ENCODE data around the gene MPL.

Gene MPL

DNA sequence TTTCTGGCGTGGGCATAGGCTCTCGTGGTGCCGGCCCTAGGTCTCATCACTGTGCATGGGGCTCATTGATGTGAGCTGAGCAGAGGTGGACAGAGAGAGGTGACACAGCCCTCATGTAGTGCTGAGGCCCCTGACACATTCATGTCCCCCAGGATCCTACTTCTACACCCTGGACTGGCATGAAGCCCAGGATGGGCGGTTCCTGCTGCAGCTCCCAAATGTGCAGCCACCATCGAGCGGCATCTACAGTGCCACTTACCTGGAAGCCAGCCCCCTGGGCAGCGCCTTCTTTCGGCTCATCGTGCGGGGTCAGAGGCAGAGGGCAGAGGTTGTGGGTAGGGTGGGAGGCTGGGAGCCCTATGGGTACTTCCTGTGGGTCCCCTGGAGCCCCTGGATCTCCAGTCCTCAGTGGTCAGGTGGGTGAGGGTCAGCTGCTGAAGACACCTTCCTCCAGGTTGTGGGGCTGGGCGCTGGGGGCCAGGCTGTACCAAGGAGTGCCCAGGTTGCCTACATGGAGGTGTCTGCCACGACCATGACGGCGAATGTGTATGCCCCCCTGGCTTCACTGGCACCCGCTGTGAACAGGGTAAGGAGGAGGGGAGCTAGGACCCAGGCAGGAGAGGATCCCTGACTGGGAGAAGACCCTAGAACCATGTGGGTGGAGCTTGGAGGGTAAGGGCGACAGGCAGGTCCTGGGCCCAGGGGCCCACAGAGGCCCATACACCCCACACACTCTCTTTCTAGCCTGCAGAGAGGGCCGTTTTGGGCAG, 30.7 kb upstream of the MPL start:
- DNase-seq (ENCODE audit: low read depth), result no peak

DNA sequence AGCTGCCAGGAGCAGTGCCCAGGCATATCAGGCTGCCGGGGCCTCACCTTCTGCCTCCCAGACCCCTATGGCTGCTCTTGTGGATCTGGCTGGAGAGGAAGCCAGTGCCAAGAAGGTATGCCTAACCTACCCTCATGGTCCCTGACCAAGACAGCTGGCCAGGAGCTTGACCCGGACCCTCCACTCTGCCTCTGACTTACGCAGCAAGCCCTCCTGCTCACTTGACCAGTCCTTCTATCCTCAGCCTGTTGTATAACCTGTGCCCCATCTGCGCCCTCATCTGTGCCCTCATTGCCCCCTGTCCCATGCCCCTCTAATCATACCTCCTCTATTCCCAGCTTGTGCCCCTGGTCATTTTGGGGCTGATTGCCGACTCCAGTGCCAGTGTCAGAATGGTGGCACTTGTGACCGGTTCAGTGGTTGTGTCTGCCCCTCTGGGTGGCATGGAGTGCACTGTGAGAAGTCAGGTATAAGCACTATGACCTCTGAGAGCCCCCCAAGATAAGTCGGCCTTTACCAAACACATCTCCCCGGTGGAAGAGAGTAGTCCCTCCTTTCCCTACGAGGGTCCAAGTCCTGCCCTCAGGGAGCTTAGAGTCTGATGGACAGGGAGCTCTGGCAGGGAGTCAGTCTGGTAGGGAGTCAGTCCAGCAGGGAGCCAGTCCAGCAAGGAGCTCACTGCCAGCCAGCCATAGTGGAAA, 30.0 kb upstream of the MPL start:
- no peak for DNase-seq (ENCODE audit: low read depth)

DNA sequence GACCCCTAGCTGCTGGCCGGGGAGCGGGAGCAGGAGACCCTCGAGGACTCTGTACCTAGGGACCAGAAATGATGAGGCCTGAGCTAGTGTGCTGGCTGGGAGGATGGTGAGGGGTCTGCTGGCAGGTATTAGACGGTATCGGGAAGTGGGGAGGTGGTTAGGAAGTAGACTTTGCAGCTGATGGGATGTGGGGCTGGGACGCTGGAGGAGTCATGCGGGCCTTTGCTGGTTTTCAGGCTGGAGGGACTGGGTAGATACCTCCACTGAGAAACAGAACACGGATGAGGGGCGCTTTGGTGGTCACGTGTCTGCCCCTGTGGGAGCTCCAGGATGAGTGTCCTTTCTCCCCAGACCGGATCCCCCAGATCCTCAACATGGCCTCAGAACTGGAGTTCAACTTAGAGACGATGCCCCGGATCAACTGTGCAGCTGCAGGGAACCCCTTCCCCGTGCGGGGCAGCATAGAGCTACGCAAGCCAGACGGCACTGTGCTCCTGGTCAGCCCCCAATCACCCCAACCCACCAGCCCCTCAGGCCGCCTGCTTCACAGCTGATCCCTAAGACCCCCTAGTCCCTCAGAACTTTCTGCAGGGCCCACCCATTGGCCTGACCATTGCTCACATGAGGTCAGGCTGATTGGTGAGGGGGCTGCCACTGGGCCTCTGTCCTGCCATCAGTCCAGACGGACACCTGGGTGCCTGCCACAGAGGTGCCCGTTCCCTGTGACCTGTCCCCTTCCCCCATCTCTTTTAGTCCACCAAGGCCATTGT, 28.8 kb upstream of the MPL start:
- no peak for DNase-seq (ENCODE audit: low read depth)

DNA sequence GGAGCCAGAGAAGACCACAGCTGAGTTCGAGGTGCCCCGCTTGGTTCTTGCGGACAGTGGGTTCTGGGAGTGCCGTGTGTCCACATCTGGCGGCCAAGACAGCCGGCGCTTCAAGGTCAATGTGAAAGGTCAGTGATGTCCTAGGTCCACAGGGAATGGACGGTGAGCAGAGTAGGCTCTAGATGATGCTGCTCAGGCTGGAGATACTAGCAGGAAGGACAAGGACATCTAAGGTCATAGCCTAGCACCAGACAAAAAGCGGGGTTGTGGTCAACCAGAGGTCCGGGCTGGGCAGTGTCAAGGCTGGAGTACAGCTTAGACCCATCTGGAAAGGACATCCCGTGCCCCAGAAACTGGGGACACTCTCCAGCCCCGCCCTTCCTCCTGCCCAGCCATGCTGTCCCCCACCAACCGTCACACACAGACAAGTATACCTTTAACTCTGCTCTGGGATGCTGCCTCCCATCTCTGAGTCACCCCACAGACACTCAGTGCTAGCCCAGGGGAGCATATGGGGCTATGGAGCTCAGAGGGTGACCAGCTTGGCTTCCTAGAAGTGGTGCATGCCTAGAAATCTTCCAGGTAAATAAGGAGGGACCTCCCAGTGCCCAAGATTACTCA, 28.1 kb upstream of the MPL start:
- peak; percentile 21 for DNase-seq (ENCODE audit: low read depth)

DNA sequence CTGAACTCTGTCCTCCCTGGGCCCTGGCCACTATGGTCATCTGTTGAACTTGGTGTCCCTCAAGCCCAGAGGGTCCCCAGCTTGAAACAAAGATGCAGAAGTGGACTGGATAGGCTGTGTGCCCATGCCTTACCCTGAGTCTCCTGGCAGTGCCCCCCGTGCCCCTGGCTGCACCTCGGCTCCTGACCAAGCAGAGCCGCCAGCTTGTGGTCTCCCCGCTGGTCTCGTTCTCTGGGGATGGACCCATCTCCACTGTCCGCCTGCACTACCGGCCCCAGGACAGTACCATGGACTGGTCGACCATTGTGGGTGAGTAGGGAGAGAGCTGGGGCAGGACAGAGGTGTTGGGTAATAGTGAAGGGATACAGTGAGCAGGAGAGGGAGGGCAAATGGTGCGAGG, 26.1 kb upstream of the MPL start:
- no peak for DNase-seq (ENCODE audit: low read depth)

DNA sequence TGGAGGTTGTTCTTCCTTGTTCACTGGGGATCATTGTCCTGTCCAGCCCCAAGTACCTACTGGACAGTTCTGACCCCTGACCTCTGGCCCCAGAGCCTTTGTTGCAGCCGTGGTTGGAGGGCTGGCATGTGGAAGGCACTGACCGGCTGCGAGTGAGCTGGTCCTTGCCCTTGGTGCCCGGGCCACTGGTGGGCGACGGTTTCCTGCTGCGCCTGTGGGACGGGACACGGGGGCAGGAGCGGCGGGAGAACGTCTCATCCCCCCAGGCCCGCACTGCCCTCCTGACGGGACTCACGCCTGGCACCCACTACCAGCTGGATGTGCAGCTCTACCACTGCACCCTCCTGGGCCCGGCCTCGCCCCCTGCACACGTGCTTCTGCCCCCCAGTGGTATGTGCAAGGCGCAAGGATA, 25.4 kb upstream of the MPL start:
- no peak for DNase-seq (ENCODE audit: low read depth)

DNA sequence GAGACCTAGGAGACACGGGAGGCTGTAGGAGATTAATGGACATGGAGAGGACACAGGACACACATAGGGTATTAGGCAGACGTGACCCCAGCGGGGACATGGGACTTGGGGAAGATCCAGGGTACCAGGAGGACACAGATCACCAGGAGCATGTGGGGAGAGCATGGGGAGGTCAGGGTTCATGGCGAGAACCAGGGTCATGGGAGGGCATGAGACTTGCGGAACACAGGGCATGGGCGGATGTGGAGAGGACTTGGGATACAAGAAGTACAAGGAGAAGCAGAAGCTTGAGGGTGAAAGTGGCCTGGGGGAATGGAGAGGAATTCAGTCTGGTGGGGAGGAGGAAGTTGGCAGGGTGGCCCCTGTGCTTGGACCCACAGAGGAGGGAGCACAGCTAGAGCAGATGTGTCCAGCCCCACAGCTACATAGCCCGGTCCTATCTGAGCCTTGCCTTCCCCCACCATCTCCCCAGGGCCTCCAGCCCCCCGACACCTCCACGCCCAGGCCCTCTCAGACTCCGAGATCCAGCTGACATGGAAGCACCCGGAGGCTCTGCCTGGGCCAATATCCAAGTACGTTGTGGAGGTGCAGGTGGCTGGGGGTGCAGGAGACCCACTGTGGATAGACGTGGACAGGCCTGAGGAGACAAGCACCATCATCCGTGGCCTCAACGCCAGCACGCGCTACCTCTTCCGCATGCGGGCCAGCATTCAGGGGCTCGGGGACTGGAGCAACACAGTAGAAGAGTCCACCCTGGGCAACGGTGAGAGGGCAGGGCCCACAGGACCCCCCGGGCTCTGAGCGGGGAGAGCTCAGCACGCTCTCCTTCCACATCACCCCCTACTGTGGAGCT, 24.7 kb upstream of the MPL start:
- DNase-seq (ENCODE audit: low read depth), result no peak

DNA sequence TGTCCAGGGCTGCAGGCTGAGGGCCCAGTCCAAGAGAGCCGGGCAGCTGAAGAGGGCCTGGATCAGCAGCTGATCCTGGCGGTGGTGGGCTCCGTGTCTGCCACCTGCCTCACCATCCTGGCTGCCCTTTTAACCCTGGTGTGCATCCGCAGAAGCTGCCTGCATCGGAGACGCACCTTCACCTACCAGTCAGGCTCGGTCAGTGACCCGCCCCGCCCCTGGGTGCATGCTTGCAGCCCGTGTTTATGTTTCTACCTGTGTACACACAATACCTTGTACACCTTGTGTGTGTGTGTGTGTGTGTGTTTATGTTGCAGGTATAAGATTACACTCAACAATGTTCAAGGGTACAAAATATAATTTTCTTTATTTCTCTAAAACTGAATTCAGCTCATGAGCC, 23.8 kb upstream of the MPL start:
- no peak for DNase-seq (ENCODE audit: low read depth)

DNA sequence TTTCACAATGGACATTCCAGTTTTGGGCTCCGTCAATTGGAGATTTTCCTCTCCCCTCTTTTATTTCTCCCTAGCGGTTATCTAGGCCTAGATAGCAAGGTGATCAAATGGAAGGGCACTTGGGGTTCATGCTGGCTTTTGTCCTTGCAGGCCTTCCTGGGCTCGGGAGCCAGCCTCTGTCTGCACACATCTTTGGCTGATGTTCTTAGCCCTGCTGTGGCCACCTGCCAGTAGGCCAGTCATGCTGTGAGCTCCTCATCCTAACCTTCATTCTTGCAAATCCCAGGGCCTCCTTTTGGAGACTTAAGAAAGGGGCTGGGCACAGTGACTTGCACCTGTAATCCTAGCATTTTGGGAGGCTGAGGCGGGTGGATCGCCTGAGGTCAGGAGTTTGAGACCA, 23.4 kb upstream of the MPL start:
- DNase-seq (ENCODE audit: low read depth), result no peak

DNA sequence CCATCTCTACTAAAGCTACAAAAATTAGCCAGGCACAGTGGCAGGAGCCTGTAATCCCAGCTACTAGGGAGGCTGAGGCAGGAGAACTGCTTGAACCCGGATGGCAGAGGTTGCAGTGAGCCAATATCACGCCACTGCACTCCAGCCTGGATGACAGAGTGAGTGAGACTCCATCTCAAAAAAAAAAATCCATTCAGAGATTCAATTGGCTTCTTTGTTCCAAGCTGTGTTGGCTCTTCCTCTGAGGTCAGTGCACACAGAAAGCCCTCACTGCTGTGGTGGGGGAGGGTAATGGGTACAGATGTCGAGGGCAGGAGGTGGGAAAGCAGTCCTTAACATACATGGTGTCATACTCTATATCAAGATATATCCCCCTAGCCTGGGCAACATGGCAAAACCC, 22.1 kb upstream of the MPL start:
- no peak for DNase-seq (ENCODE audit: low read depth)

DNA sequence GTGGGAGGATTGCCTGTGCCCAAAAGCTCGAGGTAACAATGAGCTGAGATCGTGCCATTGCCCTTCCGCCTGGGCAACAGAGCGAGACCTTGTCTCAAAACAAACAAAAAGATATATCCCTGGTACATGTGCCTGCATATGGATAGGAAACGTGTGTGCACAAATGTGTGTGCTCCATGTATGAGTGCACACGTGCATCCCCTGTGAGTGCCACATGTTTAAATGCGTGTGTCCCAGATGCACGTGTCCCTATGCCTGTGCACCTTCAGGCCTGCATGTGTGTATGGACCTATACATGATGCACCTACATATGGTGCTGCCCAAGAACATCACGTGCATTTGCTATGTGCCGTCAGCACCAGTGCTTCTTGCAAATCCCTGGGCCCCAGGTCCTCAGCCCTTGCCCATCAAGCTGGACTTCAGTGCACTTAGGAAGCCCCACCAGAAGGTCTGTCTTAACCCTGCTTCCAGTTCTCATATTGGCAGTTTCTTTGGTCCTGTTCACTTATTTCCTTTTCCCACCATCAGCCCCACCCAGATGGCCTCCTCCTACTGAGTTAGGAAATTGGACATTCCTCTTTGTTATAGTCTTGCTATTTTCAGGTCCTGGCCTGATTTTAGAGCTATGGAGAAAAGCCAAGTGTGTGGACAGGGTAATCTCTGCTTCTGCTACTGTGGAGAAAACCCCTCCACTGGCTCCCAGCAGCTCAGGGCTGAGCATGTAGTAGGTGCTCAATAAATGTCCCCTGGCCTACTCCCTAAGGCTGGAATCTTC, 21.5 kb upstream of the MPL start:
- no peak for DNase-seq (ENCODE audit: low read depth)

DNA sequence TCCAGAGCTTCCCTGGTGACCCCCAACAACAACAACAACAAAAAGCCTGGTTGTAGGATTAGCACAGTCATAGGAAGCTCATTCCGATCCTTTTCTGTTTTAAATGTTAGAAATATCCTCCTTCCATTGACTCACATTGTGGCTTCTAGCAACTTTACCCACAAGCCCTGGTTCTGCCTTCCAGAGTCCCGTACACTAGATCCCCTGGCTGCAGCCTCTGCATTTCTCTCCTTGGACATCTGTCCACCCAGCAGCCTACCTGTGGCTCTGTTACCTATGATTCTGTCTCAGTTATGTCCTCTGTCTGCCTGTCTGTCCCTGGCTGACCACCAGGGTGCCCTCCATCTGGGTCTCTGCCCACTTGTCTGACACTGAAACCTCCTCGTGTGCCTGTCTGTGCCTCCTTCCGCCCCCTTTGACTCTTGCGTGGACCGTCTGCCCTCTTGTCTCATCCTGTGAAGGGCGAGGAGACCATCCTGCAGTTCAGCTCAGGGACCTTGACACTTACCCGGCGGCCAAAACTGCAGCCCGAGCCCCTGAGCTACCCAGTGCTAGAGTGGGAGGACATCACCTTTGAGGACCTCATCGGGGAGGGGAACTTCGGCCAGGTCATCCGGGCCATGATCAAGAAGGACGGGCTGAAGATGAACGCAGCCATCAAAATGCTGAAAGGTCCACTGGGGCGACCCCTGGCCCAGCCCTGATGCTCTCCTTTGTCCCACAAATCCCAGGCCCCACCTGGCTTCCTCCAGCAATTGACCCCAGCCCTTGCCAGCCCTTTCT, 20.7 kb upstream of the MPL start:
- no peak for DNase-seq (ENCODE audit: low read depth)

DNA sequence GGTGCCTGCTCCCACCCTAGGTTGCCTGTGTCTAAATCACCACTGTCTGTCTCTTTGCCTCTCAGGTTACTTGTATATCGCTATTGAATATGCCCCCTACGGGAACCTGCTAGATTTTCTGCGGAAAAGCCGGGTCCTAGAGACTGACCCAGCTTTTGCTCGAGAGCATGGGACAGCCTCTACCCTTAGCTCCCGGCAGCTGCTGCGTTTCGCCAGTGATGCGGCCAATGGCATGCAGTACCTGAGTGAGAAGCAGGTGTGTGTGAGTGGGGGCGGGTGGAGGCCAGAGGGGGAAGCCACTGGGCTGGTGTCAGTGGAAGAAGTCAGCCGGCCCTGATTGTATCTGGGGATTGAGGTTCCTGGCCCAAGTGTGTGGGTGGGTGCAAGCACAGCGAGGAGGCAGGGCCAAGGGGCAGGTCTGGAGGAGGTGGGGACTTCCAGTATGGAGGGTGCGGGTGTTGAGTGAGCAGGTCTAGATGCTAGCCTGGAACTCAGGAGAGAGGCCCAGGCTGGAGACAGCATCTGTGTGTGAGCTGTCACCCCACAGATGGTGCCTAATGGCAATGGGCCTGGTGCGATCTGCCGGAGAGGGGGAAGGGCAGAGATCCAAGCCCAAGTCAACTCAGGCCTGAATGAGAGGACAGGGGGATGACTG, 19.7 kb upstream of the MPL start:
- no peak for DNase-seq (ENCODE audit: low read depth)

DNA sequence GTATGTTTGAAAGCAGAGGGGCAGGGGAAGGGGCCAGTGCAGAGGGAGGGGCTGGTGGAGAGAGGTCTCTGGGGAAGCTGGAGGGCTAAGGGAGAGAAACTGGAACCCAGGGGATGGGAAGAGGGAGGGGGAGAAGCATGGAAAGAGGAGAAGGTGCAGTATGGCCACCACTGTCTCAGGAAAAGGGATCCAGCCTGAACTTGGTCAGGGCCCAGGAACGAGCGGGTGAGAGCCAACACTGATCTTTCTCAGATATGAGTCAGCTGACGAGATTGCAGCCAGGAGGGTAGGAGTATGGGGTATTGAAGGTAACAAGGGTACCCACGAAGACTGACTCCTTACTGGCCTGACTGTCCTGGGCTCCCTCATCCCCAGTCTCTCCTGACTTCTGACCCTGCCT, 18.8 kb upstream of the MPL start:
- DNase-seq (ENCODE audit: low read depth), result no peak

DNA sequence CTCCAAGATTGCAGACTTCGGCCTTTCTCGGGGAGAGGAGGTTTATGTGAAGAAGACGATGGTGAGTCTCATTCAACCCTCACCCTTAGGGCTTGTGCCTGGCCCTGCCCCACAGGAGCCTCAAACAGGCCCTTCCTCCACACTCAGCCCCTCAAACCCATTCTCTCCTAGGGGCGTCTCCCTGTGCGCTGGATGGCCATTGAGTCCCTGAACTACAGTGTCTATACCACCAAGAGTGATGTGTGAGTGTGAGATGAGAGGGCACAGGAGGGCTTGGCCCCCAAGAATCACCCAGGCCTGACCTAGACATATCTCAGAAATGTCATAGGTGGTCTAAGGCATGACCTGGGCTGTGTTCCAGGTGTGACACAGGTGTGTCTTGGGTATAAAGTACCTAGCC, 18.3 kb upstream of the MPL start:
- DNase-seq (ENCODE audit: low read depth), result no peak

DNA sequence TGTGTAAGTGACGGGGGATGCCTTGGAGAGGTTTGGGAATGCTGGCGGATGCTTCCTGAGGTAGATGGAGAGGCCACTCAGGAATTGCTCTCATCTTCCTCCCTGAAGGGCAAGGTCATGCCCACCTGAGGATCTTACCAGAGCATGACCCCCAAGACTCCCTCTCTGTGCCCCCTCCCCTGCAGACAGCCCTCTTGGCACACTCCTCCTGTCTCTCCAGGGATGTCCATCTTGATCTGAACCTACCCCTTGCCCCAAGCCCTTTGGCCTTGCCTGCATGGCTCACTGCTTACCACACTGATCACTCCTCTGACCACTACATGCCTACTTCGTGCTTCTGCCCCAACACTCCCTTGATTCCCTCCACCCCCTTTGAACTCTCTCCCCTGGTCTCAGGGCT, 17.9 kb upstream of the MPL start:
- no peak for DNase-seq (ENCODE audit: low read depth)

DNA sequence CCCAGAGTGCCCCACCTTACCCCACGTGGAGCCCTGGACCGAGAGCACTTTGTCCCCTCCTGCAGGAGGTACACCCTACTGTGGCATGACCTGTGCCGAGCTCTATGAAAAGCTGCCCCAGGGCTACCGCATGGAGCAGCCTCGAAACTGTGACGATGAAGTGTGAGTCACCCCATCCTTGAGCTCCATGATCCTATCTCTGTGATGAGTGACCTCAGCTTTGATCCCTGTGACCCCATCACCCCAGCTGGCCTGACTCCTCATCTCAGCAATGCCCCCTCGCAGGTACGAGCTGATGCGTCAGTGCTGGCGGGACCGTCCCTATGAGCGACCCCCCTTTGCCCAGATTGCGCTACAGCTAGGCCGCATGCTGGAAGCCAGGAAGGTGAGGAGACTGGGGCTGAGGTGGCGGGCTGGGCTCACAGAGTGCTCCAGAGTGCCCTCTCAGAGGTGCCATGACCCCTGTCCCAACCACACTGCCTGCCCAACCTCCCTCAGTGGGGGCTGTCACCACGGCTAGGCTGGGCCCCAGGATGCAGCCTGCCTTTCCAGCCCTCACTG, 16.2 kb upstream of the MPL start:
- DNase-seq (ENCODE audit: low read depth), result no peak

DNA sequence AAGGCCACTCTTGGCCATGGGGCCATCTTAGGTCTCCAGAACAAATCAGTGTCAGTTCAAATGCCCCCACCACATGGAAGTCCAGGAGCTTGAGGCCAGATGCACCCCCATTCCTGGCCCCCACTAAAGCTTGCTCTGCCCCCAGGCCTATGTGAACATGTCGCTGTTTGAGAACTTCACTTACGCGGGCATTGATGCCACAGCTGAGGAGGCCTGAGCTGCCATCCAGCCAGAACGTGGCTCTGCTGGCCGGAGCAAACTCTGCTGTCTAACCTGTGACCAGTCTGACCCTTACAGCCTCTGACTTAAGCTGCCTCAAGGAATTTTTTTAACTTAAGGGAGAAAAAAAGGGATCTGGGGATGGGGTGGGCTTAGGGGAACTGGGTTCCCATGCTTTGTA, 15.1 kb upstream of the MPL start:
- DNase-seq (ENCODE audit: low read depth), result no peak

DNA sequence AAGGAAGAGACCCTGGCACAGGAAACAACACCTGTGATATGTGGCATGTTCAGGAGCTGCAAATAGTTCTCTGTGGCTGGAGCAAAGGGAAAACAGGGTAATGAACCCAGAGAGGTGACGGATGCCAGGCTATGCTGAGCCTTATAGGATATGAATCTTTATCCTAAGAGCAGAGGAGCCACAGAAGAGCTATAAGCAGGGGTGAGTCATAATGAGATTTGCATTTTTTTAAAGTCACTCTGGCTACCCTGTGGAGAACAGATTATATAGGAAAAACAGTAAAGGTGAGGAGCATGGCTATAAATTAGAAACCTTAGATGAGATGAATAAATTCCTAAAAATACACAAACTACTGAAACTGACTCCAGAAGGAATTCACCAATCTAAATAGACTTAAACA, 12.8 kb upstream of the MPL start:
- no peak for DNase-seq (ENCODE audit: low read depth)
